ENCODE results near the gene PTRHD1. TPM values are rescaled to one million over a fixed set of nuclear protein-coding genes. Genes with fewer than 3 reads are reported as not detected.

PTRHD1 gene
- total and polyA plus RNA-seq, 2 experiments from 2014 or later, result 27.5 to 46.2 TPM

DNA sequence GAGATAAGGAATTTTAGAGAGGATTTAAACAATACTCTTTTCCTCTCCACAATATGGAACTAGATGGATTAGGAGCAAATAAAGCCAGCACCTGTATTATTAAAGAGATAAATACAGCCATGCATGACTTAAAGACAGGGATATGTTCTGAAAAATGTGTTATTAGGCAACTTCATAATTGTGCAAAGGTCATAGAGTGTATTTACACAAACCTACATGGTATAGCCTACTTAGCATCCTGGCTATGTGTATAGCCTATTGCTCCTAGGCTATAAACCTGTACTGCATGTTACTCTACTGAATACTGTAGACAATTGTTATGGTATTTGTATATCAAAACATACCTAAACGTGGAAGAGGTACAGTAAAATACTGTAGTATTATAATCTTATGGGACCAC, 53.0 kb downstream of the PTRHD1 start:
- H3K27ac ChIP-seq, result no peak overlapping the region
- H3K9ac ChIP-seq, result no peak overlapping the region
- 60 to 62% methylated on average over 1 of the region's 1 CpG for WGBS, 2 experiments (ENCODE audit: low coverage in 1 of 2, low lambda C conversion rate in 2 of 2, missing lambda C conversion rate in 2 of 2)
- H3K9me2 ChIP-seq (ENCODE audit: insufficient read depth), result no peaks in the 10 kb centered on the region
- no peak overlapping the region for H3K4me2 ChIP-seq (ENCODE audit: unreplicated experiment)
- TF ChIP-seq EZH2phosphoT487 (IDR thresholded peaks at IDR 0.05; ENCODE audit: insufficient read depth, low read depth) (no peak), EZH2 (IDR thresholded peaks at IDR 0.05; ENCODE audit: insufficient read depth, poor library complexity, severe bottlenecking) (no peak)
- H3K9me3 ChIP-seq (ENCODE audit: low read depth), result no peaks in the 10 kb centered on the region
- H3K4me3 ChIP-seq, result no peak overlapping the region
- H3K36me3 ChIP-seq (ENCODE audit: low read depth), result no peaks in the 10 kb centered on the region
- H3K27me3 ChIP-seq (replicated peaks; ENCODE audit: insufficient read depth), result no peaks in the 10 kb centered on the region
- no peaks in the 10 kb centered on the region for H3K79me2 ChIP-seq (ENCODE audit: insufficient read depth)
- H4K20me1 ChIP-seq (ENCODE audit: insufficient read depth), result no peaks in the 10 kb centered on the region
- in situ Hi-C loops (cut with MboI), result no loop called here
- no peaks in the 10 kb centered on the region for H3K4me1 ChIP-seq (ENCODE audit: insufficient read depth)
- H3F3A ChIP-seq (ENCODE audit: insufficient read depth), result no peaks in the 10 kb centered on the region
- DNase-seq, result no peak
- no peak overlapping the region for H2AFZ ChIP-seq

Other genes with a start within 250 kb of the PTRHD1 start
- gene CENPO, start within 50 bp of the PTRHD1 start, total RNA-seq (2014; rRNA removed; shearing (Covaris generic)), result 13.2 and 22.1 TPM in 2 replicates
- 12.8 and 13.3 TPM in 2 replicates for gene CENPO, start within 50 bp of the PTRHD1 start, polyA plus RNA-seq (2016; fragmentation: Nextera tagmentation; extraction: Ambion mirVana)
- 42.9 and 47.4 TPM in 2 replicates for gene ADCY3, start 126.8 kb upstream of the PTRHD1 start, total RNA-seq (2014; rRNA removed; shearing (Covaris generic))
- 9.1 and 11.6 TPM in 2 replicates for gene ADCY3, start 126.8 kb upstream of the PTRHD1 start, polyA plus RNA-seq (2016; fragmentation: Nextera tagmentation; extraction: Ambion mirVana)
- 0.76 and 1.3 TPM in 2 replicates for gene DNAJC27, start 178.6 kb upstream of the PTRHD1 start, total RNA-seq (2014; rRNA removed; shearing (Covaris generic))
- gene DNAJC27, start 178.6 kb upstream of the PTRHD1 start, polyA plus RNA-seq (2016; fragmentation: Nextera tagmentation; extraction: Ambion mirVana), result 2.2 and 2.9 TPM in 2 replicates
- 0.76 and 0.97 TPM in 2 replicates for gene EFR3B, start 248.7 kb upstream of the PTRHD1 start, total RNA-seq (2014; rRNA removed; shearing (Covaris generic))
- 0.51 and 0.75 TPM in 2 replicates for gene EFR3B, start 248.7 kb upstream of the PTRHD1 start, polyA plus RNA-seq (2016; fragmentation: Nextera tagmentation; extraction: Ambion mirVana)